GM12891 (cell line): ENCODE measurements around the gene MS4A2.

Experiments
- PAX5 ChIP-seq: IDR thresholded peaks from 2 replicates; pipeline ENCODE4 v1.6.1; 2011; ENCODE audit warnings: low read length, moderate library complexity, mild to moderate bottlenecking; ENCODE audit not compliant: insufficient read depth, severe bottlenecking
- POLR2A ChIP-seq: IDR thresholded peaks from 2 replicates; pipeline ENCODE4 v1.6.1; 2011; ENCODE audit warnings: low read depth, low read length, control low read depth
- POLR2AphosphoS5 ChIP-seq: IDR thresholded peaks from 2 replicates; pipeline ENCODE4 v1.6.1; 2011; ENCODE audit warnings: low read depth, low read length, control low read depth
- POU2F2 ChIP-seq: IDR thresholded peaks from 2 replicates; pipeline ENCODE4 v1.6.1; 2011; ENCODE audit warnings: low read depth, mild to moderate bottlenecking, control low read depth, low read length, moderate library complexity
- SPI1 ChIP-seq: IDR thresholded peaks from 2 replicates; pipeline ENCODE4 v1.6.1; 2011; ENCODE audit warnings: low read depth, low read length, control low read depth
- TAF1 ChIP-seq: IDR thresholded peaks from 2 replicates; pipeline ENCODE4 v1.6.1; 2011; ENCODE audit warnings: low read depth, low read length, control low read depth

- TF ChIP-seq TAF1, result no peak
- no peak for TF ChIP-seq POLR2AphosphoS5
- no peak for TF ChIP-seq POLR2A
- no peak for TF ChIP-seq PAX5
- TF ChIP-seq SPI1, result no peak
- TF ChIP-seq POU2F2, result no peak
These were observed 8.7 kb downstream of the MS4A2 start for GRCh38 chr11:60097189-60097588.
